GM19351 (cell line): ENCODE results near the gene MAU2.
A peak's percentile ranks its signal among the peaks of the same experiment; 100 is the strongest.
"Not testable (repeated sequence)": the region's sequence is repeated elsewhere in the genome, so short reads cannot be mapped to it uniquely, and the experiment has no call there.

Source experiments
- ATAC-seq: cut with Tn5 transposase; IDR thresholded peaks from one replicate; pipeline ENCODE4 v1.9.1; 2021; ENCODE audit warnings: mild to moderate bottlenecking, moderate library complexity; ENCODE audit not compliant: unreplicated experiment

MAU2 gene

DNA sequence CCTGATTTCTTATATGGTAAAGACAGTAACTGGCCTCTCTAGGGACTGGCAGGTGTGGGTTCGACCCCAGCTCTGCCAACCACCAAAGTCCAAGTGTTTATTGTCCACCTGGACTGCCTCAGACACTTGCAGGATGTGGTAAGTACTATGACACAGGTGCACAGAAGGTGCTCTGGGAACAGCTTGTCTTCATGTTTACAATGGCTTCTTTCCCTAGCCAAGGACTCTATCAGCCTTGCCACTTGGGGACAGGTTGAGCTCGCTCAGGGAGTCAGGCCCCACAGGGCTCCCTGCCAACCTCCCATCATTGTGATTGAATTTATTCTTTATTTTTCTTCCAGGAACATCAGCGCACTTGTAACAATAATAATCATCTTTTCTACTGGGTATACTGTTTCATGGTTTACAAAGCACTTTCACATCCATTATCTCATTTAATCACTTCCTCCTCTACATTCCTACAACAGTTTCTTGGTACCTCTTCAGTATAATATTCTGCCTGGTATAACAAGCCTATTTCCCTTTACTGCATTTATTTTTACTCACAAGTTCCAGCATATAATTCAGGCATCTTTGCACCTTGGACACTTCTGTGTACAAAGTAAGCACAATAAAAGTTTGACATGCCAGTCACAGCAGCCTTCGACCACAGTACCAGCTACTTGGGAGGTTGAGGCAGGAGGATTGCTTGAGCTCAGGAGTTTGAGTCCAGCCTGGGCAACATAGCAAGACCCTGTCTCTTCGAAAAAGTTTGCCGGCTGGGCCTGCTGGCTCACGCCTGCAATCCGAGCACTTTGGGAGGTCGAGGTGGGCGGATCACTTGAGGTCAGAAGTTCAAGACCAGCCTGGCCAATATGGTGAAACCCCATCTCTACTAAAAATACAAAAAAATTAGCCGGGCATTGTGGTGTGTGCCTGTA, 60.6 kb downstream of the MAU2 start:
- ATAC-seq: no peak

DNA sequence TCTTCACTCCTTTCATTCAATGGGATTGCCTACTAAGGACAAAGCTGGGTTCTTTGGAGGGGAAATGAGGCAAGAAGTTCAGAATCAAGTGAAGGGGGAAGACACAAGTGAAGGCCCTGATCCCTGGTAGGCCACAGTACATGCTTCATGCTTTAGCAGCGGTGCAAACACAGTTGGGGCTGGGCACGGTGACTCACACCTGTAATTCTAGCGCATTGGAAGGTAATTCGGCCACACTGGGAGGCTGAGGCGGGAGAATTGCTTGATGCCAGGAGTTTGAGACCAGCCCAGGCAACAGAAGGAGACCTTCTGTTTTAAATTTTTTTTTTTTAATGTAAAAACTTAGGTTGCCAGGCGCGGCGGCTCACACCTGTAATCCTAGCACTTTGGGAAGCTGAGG, 61.5 kb downstream of the MAU2 start:
- ATAC-seq: no peak

DNA sequence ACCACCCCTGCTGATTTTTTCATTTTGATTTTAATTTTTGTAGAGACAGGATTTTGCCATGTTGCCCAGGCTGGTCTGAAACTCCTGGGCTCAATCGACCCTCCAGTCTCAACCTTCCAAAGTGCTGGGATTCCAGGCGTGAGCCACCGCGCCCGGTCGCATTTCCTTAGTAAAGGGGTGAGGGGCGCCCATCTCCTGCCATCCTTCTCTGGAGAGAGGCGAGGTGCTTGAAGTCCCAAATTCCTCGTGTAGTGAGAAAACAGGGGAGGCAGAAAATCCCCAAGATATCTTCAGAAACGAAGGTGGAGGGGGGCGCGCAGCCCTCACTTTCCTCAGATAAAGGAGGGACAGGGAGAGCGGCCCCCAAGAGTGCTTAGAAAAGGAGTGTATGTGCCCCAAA, 63.9 kb downstream of the MAU2 start:
- no peak for ATAC-seq

DNA sequence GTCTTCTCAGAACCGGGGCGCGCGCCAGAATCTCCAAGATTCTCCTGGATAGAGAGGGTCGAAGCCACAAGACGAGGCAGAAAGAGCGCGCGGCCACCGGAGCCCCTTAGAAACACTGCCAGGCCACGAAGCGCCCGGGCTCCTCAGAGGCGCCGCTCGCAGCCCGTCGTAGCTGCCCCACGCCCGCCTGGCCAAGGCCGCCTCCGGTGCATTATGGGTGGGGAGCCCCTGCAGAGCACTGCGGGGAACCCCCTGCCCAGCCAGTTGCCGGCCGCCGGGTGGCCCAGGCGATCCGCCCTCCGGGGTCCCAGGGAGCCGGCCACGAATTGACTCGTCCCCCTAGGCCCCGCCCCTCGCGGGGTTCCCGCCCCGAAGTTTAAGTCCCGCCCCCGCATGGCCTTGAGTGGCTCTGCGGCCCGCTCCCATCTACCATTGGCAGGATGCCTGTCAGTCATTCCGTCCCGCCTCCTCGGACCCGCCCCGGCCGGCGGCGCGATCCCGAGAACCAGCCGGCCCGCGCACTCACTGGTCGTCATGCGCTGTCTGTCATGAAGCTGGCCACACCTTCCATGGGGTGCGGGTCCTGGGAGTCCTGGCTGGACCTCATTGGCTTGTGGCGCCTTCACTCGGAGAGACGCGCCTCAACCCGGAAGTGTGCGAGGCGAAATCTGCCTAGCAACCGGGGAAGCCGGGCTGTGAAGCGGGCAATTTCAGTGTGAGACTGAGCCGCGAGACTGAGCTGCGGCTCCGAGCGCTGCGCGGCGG, 64.7 kb downstream of the MAU2 start:
- peak; percentile 88 for ATAC-seq

DNA sequence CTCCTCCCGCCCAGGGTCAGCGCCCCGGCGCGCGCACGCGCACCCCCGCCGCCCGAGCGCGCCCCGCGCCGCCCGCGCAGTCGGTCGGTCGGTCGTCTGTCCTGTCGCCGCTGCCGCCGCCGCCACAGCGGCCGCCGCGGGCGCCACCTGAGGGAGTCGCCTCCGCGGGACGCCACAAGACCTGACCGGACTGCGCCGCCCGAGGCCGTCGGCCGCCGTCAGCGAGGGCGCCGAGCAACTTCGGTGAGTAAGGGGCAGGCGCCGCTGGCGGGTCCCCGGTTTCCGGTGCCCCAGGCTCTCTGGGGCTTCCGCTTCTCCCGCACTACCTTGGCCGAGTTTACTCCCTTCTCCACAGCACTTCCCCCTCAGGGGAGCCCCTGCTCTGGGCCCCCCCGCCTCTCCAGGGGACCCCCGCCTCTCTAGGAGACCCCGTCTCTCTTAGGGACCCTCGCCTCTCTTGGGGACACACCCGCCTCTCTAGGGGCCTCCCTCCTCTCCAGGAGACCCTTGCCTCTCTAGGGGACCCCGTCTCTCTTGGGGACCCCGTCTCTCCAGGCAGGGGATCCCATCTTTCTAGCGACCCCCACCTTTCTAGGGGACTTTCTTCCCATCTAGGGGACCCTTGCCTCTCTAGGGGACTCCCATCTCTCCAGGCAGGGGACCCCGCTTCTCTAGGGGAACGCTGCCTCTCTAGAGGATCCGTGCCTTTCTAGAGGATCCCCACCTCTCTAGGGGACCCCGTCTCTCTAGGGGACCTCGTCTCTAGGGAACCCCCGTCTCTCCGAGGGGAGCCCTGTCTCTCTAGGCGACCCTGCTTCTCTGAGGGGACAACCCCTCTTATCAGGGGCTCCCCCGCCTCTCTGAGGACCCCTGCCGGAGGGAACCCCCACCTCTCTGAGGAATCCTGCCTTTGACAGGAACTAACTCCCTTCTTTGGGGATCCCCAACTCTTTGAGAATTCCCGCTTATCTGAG, 65.6 kb downstream of the MAU2 start:
- ATAC-seq: peak; percentile 16

DNA sequence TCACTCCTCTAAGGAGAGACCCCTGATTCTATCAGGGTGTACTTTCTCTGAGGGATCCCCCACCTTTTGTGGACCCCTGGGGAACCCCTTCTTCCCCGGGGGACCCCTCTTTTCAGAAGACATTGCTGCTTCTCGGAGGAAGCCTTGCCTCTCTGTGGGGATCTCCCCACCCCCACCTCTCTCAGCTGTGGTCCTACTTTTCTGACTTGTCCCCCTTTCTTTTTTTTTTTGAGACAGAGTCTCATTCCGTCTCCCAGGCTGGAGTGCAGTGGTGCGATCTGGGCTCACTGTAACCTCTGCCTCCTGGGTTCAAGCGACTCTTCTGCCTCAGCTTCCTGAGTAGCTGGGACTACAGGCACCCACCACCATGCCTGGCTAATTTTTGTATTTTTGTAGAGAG, 66.5 kb downstream of the MAU2 start:
- ATAC-seq: no peak

DNA sequence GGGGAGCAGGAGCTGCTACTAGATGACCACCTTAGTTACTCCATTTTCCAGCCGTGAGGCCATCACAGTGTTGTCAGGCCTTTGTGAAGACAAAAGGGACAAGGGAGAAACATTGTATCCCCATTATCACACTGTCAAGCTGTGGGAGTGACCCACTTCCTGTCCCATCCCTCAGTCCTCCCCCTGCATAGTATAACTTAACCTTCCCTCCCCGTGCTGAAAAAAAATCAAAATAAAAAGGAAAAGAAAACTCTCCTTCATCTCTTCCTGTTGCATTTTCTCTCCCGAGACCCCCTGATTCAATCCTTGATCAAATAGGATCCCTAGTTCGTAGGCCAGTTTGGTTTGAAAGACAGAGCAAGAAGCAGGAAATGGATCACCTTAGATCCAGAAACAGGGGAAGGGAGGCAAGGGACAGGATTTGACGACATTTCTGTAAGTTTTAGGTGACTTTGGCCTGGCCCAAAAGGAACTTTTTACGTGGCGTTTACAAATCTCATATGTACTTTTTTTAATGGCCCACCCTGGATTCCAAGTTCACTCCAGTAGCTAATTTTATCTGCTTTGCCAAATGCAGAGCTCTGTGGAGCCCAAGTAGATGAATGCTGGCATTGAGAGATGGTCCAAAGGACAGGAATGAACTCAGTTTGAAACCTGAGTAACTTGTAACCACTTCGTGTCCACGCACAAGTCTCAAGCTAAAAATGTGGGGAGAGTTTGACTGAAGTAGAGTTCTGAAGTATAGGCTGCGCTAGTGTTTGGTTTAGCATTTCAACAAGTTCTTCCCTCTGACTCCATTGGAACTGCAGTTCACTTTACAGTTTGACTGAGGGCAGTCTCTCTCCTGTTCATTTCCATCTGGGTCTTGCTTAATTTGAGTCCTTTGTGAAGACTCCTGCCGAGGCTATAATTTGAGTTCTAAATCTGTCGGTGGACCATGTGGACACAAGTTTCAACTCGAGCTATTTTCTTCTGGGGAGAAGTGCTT, 68.2 kb downstream of the MAU2 start:
- no peak for ATAC-seq

DNA sequence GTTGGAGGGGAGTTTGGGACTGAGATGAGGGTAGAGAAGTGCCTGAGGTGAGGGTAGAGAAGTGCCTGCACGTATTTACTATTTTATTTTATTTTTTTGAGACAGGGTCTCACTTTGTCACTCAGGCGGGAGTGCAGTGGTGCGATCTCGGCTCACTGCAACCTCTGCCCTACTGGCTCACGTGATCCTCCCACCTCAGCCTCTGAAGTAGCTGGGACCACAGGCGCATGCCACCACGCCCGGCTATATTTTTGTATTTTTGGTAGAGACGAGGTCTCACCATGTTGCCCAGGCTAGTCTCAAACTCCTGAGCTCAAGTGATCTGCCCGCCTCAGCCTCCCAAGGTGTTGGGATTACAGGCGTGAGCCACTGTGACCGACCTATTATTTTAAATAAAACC, 69.1 kb downstream of the MAU2 start:
- ATAC-seq: not testable (repeated sequence)

DNA sequence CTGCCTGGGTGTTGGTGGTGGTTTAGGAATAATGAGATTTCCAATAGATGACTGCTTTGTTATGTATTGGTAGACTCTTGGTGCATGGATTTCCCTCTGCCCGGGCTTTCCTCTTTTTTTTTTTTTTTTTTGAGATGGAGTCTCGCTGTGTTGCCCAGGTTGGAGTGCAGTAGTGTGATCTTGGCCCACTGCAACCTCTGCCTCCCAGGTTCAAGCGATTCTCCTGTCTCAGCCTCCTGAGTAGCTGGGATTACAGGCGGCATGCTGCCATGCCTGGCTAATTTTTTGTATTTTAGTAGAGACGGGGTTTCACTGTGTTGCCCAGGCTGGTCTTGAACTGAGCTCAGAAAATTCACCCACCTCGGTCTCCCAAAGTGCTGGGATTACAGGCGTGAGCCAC, 73.7 kb downstream of the MAU2 start:
- ATAC-seq: not testable (repeated sequence)

DNA sequence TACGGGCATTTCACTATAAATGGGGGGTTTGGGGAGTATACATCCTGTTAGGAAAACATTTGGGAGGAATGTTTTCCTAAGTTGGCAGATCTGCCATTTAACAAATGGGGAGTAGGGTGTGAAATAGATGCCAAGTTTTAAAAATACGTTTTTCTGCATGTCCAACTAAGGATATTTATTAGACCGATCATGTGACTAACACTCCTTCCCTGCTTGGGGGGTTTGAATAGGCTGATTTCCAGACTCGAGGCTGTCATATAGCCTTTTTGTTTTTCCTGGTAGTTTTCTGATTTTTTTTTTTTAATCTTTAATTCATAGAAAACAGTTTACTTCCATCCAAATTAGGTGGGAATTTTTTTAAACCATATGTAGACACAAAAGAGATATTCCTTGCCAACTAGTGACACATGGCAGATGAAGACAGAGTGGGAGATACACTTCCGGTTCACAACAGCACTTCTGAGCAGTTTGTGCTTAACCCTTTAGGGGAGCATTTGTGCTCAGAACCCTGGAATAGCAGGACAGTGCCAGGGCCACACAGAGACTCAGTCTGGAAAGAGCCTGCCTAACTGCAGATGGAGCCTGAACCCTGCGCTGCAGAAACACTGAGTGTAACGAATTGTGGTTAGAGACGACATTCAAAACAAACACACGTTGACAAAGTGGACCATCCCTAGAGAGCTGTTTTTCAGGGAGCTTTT, 79.3 kb downstream of the MAU2 start:
- no peak for ATAC-seq

DNA sequence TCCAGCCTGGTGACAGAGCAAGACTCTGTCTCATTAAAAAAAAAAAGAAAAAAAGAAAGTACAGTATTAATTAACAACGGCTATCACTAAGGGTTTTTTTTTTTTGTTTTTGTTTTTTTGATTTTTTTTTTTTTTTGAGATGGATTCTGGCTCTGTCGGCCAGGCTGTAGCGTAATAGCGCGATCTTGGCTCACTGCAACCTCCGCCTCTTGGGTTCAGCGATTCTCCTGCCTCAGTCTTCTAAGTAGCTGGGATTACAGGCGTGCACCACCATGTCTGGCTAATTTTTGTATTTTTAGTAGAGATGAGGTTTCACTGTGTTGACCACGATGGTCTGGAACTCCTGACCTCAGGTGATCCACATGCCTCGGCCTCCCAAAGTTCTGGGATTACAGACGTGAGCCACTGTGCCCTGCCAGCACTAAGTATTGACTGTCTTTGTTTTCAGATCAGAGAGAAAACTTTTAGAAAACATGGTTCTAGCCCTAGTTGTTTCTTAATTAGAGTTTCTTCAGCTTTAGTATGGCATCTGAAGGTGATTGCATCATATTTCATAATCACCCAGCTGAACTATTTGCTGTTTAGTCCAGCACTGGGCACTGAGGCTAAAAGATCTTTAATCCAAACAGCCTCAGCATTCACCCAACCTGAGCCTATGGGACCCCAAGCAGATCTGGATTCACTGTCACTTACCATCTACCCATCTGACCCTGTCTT, 82.2 kb downstream of the MAU2 start:
- no peak for ATAC-seq

DNA sequence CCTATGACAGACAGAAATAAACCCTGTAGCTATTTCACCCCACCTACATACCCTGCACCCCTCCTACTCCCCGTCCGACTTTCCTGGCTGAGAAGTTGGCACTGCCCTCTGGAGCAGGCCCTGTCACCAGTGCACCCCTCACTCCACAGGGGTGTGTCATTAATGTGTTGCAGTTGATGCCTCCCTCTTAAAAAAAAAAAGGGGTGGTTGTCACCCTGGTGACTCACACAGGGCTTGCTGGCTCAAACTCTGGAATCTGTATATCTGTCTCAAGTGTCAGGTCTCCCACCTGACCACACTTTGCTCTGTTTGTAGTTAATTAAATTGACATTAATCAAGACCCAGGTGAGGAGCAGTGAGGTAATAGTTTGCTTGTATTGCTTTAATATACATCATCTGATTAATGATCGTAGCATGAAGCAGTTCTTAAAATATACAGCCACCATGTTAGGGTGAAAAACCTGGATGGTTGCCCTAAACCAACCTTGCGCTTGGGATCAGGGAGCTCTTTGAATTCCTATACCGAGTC, 82.8 kb downstream of the MAU2 start:
- ATAC-seq: no peak

DNA sequence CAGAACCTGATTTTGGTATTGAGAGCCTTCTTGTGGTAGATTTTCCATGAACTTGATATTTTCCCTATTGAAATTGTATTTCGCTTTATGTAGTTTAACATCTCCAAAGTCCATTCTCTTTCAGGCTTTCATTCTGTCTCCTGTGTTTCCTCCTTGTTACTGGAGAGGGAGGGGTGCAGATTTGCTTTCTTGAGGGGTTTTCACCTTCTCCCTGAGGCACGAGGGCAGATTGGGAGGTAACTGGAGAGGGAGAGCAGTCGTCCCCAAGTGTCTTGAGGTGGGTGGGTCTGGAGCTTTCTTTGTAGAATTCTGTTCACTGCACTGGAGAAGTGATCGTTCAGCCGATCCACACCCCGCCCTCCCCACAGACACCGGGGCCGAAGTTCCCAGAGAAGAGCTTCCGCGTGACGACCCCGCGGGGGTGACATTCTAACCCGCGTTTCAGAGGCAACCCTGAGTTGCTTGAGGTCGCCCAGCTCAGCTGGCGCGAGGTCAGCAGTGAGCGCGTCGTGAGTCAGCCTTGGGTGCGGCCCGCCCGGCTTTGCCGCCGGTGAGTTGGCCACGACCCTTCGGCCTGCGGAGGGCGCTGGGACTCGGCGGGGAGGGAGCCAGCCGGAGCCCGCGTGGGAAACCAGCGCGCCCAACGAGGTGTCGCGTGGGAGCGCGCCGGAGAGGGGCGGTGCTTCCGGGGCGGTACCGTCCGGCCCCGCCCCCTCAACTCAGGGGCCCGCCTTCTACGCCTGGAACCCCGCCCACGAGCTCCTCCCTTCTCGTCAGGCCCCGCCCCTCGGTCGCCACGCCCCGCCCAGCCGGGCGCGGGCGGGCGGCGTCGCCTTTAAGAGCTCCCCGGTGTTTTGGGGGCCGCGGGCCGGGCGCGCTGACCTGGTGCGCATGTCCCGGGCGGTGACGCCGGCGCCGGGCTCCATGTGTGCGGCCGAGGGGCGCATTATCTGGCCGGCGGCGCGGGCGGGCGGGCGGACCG, 84.5 kb downstream of the MAU2 start, which contains the start of gene GATAD2A:
Gene GATAD2A (plus strand): TSS at position 797 of the 982 bp plus-strand sequence. CDS start 59,671 bp downstream, outside the sequence.
- peak; percentile 72 for ATAC-seq

DNA sequence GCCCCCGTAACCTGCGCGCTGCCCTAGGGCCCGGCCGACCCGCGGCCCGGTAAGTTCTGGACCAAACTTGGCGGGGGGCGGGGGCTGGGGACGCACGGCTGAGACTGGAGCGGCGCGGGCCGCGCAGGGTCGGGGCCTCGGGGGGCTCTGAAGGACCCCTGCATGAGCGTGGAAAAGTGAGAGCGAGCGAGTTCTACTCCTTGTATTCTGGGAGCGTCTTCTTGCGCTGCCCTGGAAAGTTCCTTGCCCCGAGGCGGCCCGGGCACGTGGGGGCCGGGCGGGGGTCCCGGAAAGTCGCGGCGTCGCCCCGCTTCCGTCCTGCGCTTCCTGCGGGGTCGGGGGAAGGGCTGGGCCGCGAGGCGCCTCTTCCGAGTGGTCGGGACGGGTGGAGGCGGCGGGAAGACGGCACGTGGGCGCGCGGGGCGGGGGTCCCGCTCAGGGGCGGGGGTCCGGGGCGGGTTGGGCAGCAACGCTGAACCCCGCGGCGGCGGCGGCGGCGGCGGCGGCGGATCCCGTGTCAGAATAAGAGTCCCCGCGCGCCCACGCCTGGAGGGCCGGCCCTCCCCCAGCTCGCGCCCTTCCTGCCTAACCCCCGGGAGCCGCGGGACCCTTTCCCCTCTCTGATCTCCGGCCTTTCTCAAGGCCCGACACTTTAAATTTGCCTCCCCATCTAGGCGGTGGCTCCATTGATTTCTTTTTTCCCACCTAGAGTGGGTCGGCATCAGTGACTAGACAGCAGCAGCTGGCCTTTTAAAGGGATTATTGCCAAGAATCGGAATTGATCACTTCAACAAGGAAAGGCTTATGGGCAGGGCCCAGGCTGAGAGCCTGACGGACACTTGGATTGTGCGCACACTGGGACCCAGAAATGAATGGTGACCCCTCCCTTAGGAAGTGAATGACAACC, 85.6 kb downstream of the MAU2 start:
- ATAC-seq: peak; percentile 29

DNA sequence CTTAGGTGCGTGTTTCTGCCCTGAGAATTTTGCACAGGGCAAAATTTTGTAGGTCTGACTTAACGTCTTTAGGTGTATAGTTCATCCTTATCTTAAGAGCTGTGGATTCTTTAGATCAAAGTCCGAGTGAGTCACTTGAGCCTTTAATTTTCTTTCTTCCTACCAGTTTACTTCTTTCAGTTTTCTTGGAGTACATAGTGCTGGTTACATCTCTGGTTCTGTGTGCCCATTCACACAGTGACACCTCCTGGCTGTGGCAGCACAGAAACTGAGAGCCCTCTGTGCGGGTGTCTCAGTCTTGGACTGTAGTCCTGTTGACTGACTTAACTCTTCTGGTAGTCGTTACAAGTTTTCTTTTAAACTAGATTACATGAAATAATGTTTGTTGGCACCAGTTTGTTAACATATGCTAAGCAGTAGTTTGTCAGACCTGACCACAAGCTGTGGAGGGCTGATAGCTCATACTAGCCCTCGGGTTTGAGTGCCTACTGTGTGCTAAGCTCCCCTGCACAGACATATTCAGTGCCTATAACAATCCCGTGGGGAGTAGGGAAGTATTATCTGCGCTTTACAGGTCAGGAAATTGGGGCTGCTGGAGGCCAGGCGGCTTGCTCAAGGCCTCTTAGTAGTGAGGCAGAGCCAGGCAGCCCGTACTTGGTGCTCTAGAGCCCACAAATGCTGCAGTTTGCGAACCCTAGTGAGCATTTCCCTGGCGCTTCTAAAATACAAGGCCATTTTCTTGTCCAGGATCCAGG, 86.4 kb downstream of the MAU2 start:
- ATAC-seq: peak; percentile 38
